H1 (cell line): ENCODE data around the gene ASPRV1.

ENCODE experiments used
- EP300 ChIP-seq, 2 experiments: IDR thresholded peaks; 1 replicate in 1 of 2; 2 replicates in 1 of 2; pipeline ENCODE4 v1.6.1; 2011 to 2012; ENCODE audit warnings: low read depth in 2 of 2, low read length in 2 of 2, mild to moderate bottlenecking in 2 of 2, borderline replicate concordance in 1 of 2, inconsistent platforms in 1 of 2, moderate library complexity in 1 of 2
- POLR2A ChIP-seq, 2 experiments: IDR thresholded peaks; 1 replicate in 1 of 2; 2 replicates in 1 of 2; pipeline ENCODE4 v1.6.1; 2011; ENCODE audit warnings: low read depth in 2 of 2, low read length in 2 of 2, mild to moderate bottlenecking in 2 of 2; ENCODE audit errors: control extremely low read depth in 1 of 2
- SP2 ChIP-seq: IDR thresholded peaks from 2 replicates; pipeline ENCODE4 v1.6.1; 2012; ENCODE audit warnings: mild to moderate bottlenecking, low read length, inconsistent platforms
- YY1 ChIP-seq: IDR thresholded peaks from 2 replicates; pipeline ENCODE4 v1.6.1; 2011; ENCODE audit warnings: low read depth, mild to moderate bottlenecking, low read length

GRCh38 chr2:69979902-69980807 lies 18.7 kb upstream of the ASPRV1 start:
- TF ChIP-seq SP2 (no peak), EP300 (IDR thresholded peaks at IDR 0.05; ENCODE audit: borderline replicate concordance in 1 of 2, low read depth in 2 of 2, low read length in 2 of 2) (no peak), POLR2A (IDR thresholded peaks at IDR 0.05; ENCODE audit: control extremely low read depth in 1 of 2, low read depth in 2 of 2, low read length in 2 of 2) (no peak), YY1 (no peak)
